Ovary (tissue), 9 donors: ENCODE results near the gene SLC22A13. TPM values are rescaled to one million over a fixed set of nuclear protein-coding genes. Genes with fewer than 3 reads are reported as not detected.

Experiments used
- DNase-seq, 5 donors: peaks; one replicate each; pipeline ENCODE4 v3.0.0-alpha.2; 2019 to 2020
- H3K27ac ChIP-seq, 2 donors: fragments of 200-600 bp; one replicate each; pipeline versions ENCODE4 v1.5.1 to v1.8.0; 2019 to 2022
- H3K27me3 ChIP-seq: fragments of 200-600 bp; one replicate; pipeline ENCODE4 v1.8.0; 2022
- H3K36me3 ChIP-seq: fragments of 200-600 bp; sonication (generic); one replicate; pipeline ENCODE4 v1.5.1; 2019
- H3K4me1 ChIP-seq: one replicate; pipeline ENCODE4 v1.8.1; 2013; ENCODE audit warnings: mild to moderate bottlenecking, moderate library complexity; ENCODE audit not compliant: insufficient read depth
- H3K4me3 ChIP-seq: fragments of 200-600 bp; sonication (generic); one replicate; pipeline ENCODE4 v1.5.1; 2017
- H3K9me3 ChIP-seq, 2 donors: fragments of 200-600 bp in 1 of 2; sonication (generic) in 1 of 2; one replicate each; pipeline versions ENCODE4 v1.5.1 to v1.8.1; 2013 to 2019; ENCODE audit warnings: mild to moderate bottlenecking in 1 of 2, moderate library complexity in 1 of 2
- CTCF ChIP-seq, 3 donors: fragments of 450-650 bp in 2 of 3; fragments of 200-600 bp in 1 of 3; IDR thresholded peaks; one replicate each; pipeline versions ENCODE4 v1.5.1 to v1.8.0; 2016 to 2022; ENCODE audit warnings: antibody characterized with exemption in 3 of 3, mild to moderate bottlenecking in 1 of 3
- EP300 ChIP-seq: sonication (generic); formaldehyde crosslinking; IDR thresholded peaks from one replicate; pipeline ENCODE4 v1.6.1; 2017; ENCODE audit warnings: antibody characterized with exemption
- POLR2A ChIP-seq: fragments of 450-650 bp; IDR thresholded peaks from one replicate; pipeline ENCODE4 v1.6.1; 2017; ENCODE audit warnings: antibody characterized with exemption, mild to moderate bottlenecking, moderate library complexity
- WGBS, 3 donors: extraction: QIAGEN DNeasy Blood & Tissue Kit in 1 of 3; methylation state at CpG; one replicate each; pipeline versions ENCODE4 v1.1.5 to v1.1.7; 2013 to 2017; 5-methylcytosine and 5-hydroxymethylcytosine counted together
- intact Hi-C, 4 donors: fragments of 100-400 bp; cut with DNase I; formaldehyde crosslinking; loops; one replicate each; pipeline versions ENCODE4 v1.11.0 to v1.15.1; 2022 to 2023
- polyA plus RNA-seq, 2 donors: library from polyadenylated mRNA; stranded (reverse); fragments of 200-250 nt in 1 of 2; fragments of 350-450 nt in 1 of 2; fragmentation: Illumina TruSeq in 1 of 2; extraction: RNeasy Lipid Tissue Mini Kit (QIAGEN cat#74804) in 1 of 2; gene quantifications; one replicate each; pipeline ENCODE4 v1.2.3, GENCODE V29; 2013 to 2014
- total RNA-seq, 7 donors: library from RNA; depleted of rRNA in 2 of 7; stranded (reverse); fragments of >200 nt in 2 of 7; fragmentation: NEBNext Ultra II Directional in 3 of 7; extraction: Animal tissue kit (Norgen Biotek cat#: 25700) in 3 of 7; gene quantifications; one replicate each; pipeline versions ENCODE4 v1.1.0 to v1.2.4, GENCODE V29; 2016 to 2023
- donor health status: DM: no; HTN: no; CAD: no; lungs with moderate emphysema.
- donor health status: DM: no; HTN: no; CAD: no.
- donor health status: Bipolar disorder and iron deficiency.
- donor health status: DM: yes; HTN: yes; CAD: no.
- donor health status: DM: no; HTN: no; CAD: no.
- donor health status: DM: yes; HTN: yes; CAD: no.

Gene SLC22A13
- total and polyA plus RNA-seq, 9 donors, result 0.12 to 0.46 (median 0.18) TPM; not detected in 4

GRCh38 chr3:38264353-38264771 lies 1.2 kb upstream of the SLC22A13 start:
- no peak for TF ChIP-seq POLR2A
- no peak for TF ChIP-seq EP300
- no peak for TF ChIP-seq CTCF (IDR thresholded peaks at IDR 0.05)
- Histone ChIP-seq H3K4me1 (no peaks in the 10 kb centered on the region), H3K9me3 (no peaks in the 10 kb centered on the region), H3K27ac (no peak overlapping the region), H3K27me3 (no peaks in the 10 kb centered on the region), H3K4me3 (no peak overlapping the region), H3K36me3 (no peaks in the 10 kb centered on the region)
- 0 to 3% (median 0%) methylated on average over 1 of the region's 1 CpG for WGBS, 3 donors
- intact Hi-C loops, result no loop called here
- no peak for DNase-seq

- Histone ChIP-seq H3K9me3 (no peaks in the 10 kb centered on the region), H3K4me1 (no peaks in the 10 kb centered on the region), H3K4me3 (no peak overlapping the region), H3K36me3 (no peaks in the 10 kb centered on the region), H3K27me3 (no peaks in the 10 kb centered on the region), H3K27ac (no peak overlapping the region)
- intact Hi-C loops, result no loop called here
- TF ChIP-seq CTCF (IDR thresholded peaks at IDR 0.05) (no peak), EP300 (no peak)
- WGBS, 3 donors, result 74 to 91% (median 76%) methylated on average over 1 of the region's 1 CpG
- DNase-seq, result no peak
These were observed 833 bp upstream of the SLC22A13 start for GRCh38 chr3:38264779-38265178.

GRCh38 chr3:38266810-38267209 lies 1.2 kb downstream of the SLC22A13 start:
- Histone ChIP-seq H3K9me3 (no peaks in the 10 kb centered on the region), H3K4me3 (no peak overlapping the region), H3K4me1 (no peaks in the 10 kb centered on the region), H3K36me3 (no peaks in the 10 kb centered on the region), H3K27me3 (no peaks in the 10 kb centered on the region), H3K27ac (no peak overlapping the region)
- no peak for DNase-seq
- no peak for TF ChIP-seq CTCF (IDR thresholded peaks at IDR 0.05)
- no peak for TF ChIP-seq POLR2A
- TF ChIP-seq EP300, result no peak
- 87 to 95% (median 94%) methylated on average over 1 of the region's 1 CpG for WGBS, 3 donors
- intact Hi-C loops, result no loop called here

- 78 to 94% (median 89%) methylated on average over 2 of the region's 2 CpGs for WGBS, 3 donors
- Histone ChIP-seq H3K9me3 (no peaks in the 10 kb centered on the region), H3K36me3 (no peaks in the 10 kb centered on the region), H3K4me1 (no peaks in the 10 kb centered on the region), H3K27me3 (no peaks in the 10 kb centered on the region), H3K27ac (no peak overlapping the region), H3K4me3 (no peak overlapping the region)
- intact Hi-C loops, result no loop called here
- DNase-seq, result no peak
- TF ChIP-seq CTCF (IDR thresholded peaks at IDR 0.05) (no peak), EP300 (no peak), POLR2A (no peak)
These were observed 2.0 kb downstream of the SLC22A13 start for GRCh38 chr3:38267662-38268061.

- no peak for DNase-seq
- intact Hi-C loops, result no loop called here
- Histone ChIP-seq H3K27me3 (no peaks in the 10 kb centered on the region), H3K27ac (no peak overlapping the region), H3K9me3 (no peaks in the 10 kb centered on the region), H3K4me3 (no peak overlapping the region), H3K36me3 (no peaks in the 10 kb centered on the region), H3K4me1 (no peaks in the 10 kb centered on the region)
- no peak for TF ChIP-seq POLR2A
- no peak for TF ChIP-seq CTCF (IDR thresholded peaks at IDR 0.05)
- WGBS, 3 donors, result 76 to 82% (median 78%) methylated on average over 5 of the region's 5 CpGs
These were observed 2.5 kb downstream of the SLC22A13 start for GRCh38 chr3:38268087-38268486.
